Measurements from ENCODE around the gene CRACDL.

DNA sequence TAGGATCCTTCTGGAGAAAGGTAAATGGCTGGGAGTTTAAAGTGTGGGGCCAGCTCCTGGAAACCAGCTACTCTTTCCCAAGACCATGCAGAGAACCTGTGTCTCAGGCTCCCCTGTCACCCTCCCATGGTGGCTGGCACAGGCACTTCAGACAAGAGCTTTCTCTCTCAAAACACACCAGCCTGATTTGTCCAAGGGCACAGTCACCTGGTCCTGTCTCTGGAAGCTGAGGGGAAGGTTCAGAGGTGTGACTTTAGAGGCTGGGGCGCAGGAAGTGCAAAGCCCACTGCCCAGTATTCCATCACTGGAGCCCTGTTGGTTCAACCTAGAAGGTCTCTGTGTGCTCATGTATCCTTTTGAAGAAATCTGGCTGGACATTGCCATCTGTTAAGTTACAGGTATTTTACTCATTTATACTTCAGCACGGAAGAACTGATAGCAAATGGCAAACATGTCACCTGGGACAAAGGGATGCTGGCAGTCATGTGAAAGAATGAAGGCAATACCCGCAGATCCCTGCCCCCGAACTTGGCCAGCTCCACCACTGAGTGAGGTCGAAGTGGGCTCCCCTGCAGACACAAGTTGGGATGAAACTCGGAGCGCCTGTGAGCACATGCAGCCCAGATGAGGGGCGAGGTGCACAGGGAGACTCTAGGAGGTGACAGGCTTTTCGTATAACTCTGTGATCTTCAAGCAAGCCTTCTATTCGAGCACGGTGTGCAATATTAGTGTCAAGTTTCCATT lies 108.2 kb downstream of the CRACDL start:
- TF ChIP-seq, protein P1, sequence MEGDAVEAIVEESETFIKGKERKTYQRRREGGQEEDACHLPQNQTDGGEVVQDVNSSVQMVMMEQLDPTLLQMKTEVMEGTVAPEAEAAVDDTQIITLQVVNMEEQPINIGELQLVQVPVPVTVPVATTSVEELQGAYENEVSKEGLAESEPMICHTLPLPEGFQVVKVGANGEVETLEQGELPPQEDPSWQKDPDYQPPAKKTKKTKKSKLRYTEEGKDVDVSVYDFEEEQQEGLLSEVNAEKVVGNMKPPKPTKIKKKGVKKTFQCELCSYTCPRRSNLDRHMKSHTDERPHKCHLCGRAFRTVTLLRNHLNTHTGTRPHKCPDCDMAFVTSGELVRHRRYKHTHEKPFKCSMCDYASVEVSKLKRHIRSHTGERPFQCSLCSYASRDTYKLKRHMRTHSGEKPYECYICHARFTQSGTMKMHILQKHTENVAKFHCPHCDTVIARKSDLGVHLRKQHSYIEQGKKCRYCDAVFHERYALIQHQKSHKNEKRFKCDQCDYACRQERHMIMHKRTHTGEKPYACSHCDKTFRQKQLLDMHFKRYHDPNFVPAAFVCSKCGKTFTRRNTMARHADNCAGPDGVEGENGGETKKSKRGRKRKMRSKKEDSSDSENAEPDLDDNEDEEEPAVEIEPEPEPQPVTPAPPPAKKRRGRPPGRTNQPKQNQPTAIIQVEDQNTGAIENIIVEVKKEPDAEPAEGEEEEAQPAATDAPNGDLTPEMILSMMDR (IDR thresholded peaks at IDR 0.05; ENCODE audit: insufficient read depth, low read length, poor library complexity, severe bottlenecking): no peak
- TF ChIP-seq EZH2phosphoT487 (conservative IDR thresholded peaks at IDR 0.05; ENCODE audit: low read length): no peak
